PC-9 (cell line): Measurements from ENCODE around the gene GJB4.

Experiments
- CTCF ChIP-seq: fragments of 200-600 bp; sonication (generic); conservative IDR thresholded peaks from 2 replicates; pipeline ENCODE4 v1.6.1; 2017; ENCODE audit warnings: mixed run types, antibody characterized with exemption, mild to moderate bottlenecking, moderate library complexity
- EZH2 ChIP-seq: fragments of 200-600 bp; sonication (generic); IDR thresholded peaks from 2 replicates; pipeline ENCODE4 v1.8.0; 2017; ENCODE audit warnings: antibody characterized with exemption, low read depth

GRCh38 chr1:34711485-34711884 lies 48.1 kb upstream of the GJB4 start:
- no peak for TF ChIP-seq CTCF
- TF ChIP-seq EZH2: no peak
